OCI-LY3 (cell line): ENCODE measurements around the gene NOL12.

Source experiments
- EZH2phosphoT487 ChIP-seq: fragments of 200-600 bp; shearing (Covaris generic); IDR thresholded peaks from 2 replicates; pipeline ENCODE4 v1.6.1; 2018; ENCODE audit warnings: antibody characterized with exemption, mixed run types, low read depth
- TF ChIP-seq, protein P1 (sequence below): fragments of 200-600, 300-600 bp; sonication (generic); IDR thresholded peaks from 2 replicates; pipeline ENCODE4 v1.5.1; 2014; ENCODE audit warnings: antibody characterized with exemption, low read length, low read depth

DNA sequence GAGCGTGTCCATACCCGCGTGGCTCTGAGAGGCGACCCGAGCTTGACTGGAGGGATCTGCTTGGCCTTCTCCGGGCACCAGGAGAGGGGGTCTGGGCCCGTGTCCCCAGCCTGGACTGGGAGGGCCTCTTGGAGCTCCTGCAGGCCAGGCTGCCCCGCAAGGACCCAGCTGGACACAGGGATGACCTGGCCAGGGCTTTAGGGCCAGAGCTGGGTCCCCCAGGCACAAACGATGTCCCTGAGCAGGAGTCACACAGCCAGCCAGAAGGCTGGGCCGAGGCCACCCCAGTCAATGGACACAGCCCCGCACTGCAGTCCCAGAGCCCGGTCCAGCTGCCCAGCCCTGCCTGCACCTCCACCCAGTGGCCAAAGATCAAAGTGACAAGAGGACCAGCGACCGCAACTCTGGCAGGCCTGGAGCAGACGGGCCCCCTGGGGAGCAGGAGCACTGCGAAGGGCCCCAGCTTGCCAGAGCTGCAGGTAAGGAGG is 48.9 kb downstream of the NOL12 start:
- TF ChIP-seq, protein P1, sequence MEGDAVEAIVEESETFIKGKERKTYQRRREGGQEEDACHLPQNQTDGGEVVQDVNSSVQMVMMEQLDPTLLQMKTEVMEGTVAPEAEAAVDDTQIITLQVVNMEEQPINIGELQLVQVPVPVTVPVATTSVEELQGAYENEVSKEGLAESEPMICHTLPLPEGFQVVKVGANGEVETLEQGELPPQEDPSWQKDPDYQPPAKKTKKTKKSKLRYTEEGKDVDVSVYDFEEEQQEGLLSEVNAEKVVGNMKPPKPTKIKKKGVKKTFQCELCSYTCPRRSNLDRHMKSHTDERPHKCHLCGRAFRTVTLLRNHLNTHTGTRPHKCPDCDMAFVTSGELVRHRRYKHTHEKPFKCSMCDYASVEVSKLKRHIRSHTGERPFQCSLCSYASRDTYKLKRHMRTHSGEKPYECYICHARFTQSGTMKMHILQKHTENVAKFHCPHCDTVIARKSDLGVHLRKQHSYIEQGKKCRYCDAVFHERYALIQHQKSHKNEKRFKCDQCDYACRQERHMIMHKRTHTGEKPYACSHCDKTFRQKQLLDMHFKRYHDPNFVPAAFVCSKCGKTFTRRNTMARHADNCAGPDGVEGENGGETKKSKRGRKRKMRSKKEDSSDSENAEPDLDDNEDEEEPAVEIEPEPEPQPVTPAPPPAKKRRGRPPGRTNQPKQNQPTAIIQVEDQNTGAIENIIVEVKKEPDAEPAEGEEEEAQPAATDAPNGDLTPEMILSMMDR = no peak
- no peak for TF ChIP-seq EZH2phosphoT487
